Measurements from ENCODE around the gene ACOT12. TPM values are rescaled to one million over a fixed set of nuclear protein-coding genes. Genes with fewer than 3 reads are reported as not detected.

Gene ACOT12
- total RNA-seq, 1 experiment from 2014 or later: not detected

DNA sequence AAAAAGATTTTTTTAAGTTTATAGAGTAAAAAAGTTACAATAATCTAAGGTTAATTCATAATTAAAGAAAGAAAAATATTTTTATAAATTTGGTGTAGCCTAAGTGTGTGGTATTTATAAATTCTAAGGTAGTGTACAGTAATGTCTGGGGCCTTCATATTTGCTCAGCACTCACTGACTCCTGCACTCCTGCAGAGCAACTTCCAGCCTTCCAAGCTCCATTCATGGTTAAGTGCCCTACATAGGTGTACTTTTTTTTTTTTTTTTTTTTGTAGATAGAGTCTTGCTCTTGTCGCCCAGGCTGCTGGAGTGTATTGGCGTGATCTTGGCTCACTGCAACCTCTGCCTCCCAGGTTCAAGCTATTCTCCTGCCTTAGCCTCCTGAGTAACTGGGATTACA is 10.1 kb downstream of the ACOT12 start:
- no peak for DNase-seq (ENCODE audit: low spot score)
- ChIA-PET CTCF (no interaction called here), POLR2A (no interaction called here)
- no peak for ATAC-seq
- Mint-ChIP-seq H3K9me3 (no peaks in the 10 kb centered on the region), H3K27me3 (ENCODE audit: low read depth) (no peaks in the 10 kb centered on the region; the same call in 1 of the 2 replicates), H3K4me3 (no peak overlapping the region), H3K36me3 (no peaks in the 10 kb centered on the region), H3K4me1 (no peaks in the 10 kb centered on the region), H3K27ac (no peak overlapping the region)
- TF ChIP-seq EMX1 (CRISPR knock-in tag; IDR thresholded peaks at IDR 0.05) (no peak), PRDM15 (CRISPR knock-in tag; IDR thresholded peaks at IDR 0.05) (no peak), ATF3 (CRISPR knock-in tag; conservative IDR thresholded peaks at IDR 0.05) (no peak), ZNF232 (CRISPR knock-in tag; IDR thresholded peaks at IDR 0.05) (no peak), ZNF263 (CRISPR knock-in tag; IDR thresholded peaks at IDR 0.05; ENCODE audit: low read depth) (no peak), ATF2 (CRISPR knock-in tag; IDR thresholded peaks at IDR 0.05; ENCODE audit: borderline replicate concordance, low read depth) (no peak), TEAD1 (CRISPR knock-in tag; IDR thresholded peaks at IDR 0.05) (no peak), ETV6 (CRISPR knock-in tag; IDR thresholded peaks at IDR 0.05) (no peak), ESRRA (CRISPR knock-in tag; IDR thresholded peaks at IDR 0.05; ENCODE audit: borderline replicate concordance) (no peak), ELF4 (CRISPR knock-in tag; IDR thresholded peaks at IDR 0.05; ENCODE audit: low read depth) (no peak), IRF2 (CRISPR knock-in tag; IDR thresholded peaks at IDR 0.05; ENCODE audit: borderline replicate concordance, low read depth) (no peak), SMAD4 (CRISPR knock-in tag; IDR thresholded peaks at IDR 0.05) (no peak), TEAD4 (CRISPR knock-in tag; IDR thresholded peaks at IDR 0.05) (no peak), ATF6 (CRISPR knock-in tag; IDR thresholded peaks at IDR 0.05) (no peak)
- TF ChIP-seq, protein P1, sequence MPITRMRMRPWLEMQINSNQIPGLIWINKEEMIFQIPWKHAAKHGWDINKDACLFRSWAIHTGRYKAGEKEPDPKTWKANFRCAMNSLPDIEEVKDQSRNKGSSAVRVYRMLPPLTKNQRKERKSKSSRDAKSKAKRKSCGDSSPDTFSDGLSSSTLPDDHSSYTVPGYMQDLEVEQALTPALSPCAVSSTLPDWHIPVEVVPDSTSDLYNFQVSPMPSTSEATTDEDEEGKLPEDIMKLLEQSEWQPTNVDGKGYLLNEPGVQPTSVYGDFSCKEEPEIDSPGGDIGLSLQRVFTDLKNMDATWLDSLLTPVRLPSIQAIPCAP (CRISPR knock-in tag; IDR thresholded peaks at IDR 0.05): no peak
- TF ChIP-seq, protein P2, sequence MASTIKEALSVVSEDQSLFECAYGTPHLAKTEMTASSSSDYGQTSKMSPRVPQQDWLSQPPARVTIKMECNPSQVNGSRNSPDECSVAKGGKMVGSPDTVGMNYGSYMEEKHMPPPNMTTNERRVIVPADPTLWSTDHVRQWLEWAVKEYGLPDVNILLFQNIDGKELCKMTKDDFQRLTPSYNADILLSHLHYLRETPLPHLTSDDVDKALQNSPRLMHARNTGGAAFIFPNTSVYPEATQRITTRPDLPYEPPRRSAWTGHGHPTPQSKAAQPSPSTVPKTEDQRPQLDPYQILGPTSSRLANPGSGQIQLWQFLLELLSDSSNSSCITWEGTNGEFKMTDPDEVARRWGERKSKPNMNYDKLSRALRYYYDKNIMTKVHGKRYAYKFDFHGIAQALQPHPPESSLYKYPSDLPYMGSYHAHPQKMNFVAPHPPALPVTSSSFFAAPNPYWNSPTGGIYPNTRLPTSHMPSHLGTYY (CRISPR knock-in tag; IDR thresholded peaks at IDR 0.05): no peak
- TF ChIP-seq, protein P3, sequence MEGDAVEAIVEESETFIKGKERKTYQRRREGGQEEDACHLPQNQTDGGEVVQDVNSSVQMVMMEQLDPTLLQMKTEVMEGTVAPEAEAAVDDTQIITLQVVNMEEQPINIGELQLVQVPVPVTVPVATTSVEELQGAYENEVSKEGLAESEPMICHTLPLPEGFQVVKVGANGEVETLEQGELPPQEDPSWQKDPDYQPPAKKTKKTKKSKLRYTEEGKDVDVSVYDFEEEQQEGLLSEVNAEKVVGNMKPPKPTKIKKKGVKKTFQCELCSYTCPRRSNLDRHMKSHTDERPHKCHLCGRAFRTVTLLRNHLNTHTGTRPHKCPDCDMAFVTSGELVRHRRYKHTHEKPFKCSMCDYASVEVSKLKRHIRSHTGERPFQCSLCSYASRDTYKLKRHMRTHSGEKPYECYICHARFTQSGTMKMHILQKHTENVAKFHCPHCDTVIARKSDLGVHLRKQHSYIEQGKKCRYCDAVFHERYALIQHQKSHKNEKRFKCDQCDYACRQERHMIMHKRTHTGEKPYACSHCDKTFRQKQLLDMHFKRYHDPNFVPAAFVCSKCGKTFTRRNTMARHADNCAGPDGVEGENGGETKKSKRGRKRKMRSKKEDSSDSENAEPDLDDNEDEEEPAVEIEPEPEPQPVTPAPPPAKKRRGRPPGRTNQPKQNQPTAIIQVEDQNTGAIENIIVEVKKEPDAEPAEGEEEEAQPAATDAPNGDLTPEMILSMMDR (IDR thresholded peaks at IDR 0.05): no peak
- TF ChIP-seq, protein P4, sequence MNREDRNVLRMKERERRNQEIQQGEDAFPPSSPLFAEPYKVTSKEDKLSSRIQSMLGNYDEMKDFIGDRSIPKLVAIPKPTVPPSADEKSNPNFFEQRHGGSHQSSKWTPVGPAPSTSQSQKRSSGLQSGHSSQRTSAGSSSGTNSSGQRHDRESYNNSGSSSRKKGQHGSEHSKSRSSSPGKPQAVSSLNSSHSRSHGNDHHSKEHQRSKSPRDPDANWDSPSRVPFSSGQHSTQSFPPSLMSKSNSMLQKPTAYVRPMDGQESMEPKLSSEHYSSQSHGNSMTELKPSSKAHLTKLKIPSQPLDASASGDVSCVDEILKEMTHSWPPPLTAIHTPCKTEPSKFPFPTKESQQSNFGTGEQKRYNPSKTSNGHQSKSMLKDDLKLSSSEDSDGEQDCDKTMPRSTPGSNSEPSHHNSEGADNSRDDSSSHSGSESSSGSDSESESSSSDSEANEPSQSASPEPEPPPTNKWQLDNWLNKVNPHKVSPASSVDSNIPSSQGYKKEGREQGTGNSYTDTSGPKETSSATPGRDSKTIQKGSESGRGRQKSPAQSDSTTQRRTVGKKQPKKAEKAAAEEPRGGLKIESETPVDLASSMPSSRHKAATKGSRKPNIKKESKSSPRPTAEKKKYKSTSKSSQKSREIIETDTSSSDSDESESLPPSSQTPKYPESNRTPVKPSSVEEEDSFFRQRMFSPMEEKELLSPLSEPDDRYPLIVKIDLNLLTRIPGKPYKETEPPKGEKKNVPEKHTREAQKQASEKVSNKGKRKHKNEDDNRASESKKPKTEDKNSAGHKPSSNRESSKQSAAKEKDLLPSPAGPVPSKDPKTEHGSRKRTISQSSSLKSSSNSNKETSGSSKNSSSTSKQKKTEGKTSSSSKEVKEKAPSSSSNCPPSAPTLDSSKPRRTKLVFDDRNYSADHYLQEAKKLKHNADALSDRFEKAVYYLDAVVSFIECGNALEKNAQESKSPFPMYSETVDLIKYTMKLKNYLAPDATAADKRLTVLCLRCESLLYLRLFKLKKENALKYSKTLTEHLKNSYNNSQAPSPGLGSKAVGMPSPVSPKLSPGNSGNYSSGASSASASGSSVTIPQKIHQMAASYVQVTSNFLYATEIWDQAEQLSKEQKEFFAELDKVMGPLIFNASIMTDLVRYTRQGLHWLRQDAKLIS (CRISPR knock-in tag; IDR thresholded peaks at IDR 0.05; ENCODE audit: borderline replicate concordance): no peak
